ENCODE measurements around the gene CCDC138. TPM values are rescaled to one million over a fixed set of nuclear protein-coding genes. Genes with fewer than 3 reads are reported as not detected.

Gene CCDC138
- total RNA-seq, 4 donors from 2014 or later = 2.3 to 33.8 (median 4.6) TPM

DNA sequence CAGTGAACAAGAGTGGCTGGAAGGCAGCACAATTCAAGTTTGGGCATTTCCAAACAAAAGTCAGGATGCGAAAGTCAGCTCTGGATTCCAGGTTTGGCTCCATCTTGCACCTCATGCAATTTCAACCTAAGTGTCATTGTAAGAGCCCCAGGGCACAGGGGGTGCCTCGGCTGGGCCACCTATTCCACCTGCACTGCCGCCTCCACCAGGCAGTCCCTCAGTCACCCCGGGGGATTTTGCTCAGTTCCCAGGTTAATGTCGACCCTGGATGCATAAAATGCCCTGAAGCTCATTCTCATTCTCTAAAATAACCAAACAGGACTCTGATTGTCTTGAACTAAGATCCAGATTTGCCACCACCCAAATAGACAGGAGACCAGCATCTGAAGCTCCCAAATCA, 124.8 kb downstream of the CCDC138 start:
- TF ChIP-seq, protein P1, sequence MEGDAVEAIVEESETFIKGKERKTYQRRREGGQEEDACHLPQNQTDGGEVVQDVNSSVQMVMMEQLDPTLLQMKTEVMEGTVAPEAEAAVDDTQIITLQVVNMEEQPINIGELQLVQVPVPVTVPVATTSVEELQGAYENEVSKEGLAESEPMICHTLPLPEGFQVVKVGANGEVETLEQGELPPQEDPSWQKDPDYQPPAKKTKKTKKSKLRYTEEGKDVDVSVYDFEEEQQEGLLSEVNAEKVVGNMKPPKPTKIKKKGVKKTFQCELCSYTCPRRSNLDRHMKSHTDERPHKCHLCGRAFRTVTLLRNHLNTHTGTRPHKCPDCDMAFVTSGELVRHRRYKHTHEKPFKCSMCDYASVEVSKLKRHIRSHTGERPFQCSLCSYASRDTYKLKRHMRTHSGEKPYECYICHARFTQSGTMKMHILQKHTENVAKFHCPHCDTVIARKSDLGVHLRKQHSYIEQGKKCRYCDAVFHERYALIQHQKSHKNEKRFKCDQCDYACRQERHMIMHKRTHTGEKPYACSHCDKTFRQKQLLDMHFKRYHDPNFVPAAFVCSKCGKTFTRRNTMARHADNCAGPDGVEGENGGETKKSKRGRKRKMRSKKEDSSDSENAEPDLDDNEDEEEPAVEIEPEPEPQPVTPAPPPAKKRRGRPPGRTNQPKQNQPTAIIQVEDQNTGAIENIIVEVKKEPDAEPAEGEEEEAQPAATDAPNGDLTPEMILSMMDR (IDR thresholded peaks at IDR 0.05) = no peak
- TF ChIP-seq POLR2A (IDR thresholded peaks at IDR 0.05) = no peak
- H3K4me3 ChIP-seq = no peak overlapping the region
- H3K36me3 ChIP-seq = no peaks in the 10 kb centered on the region
- H3K27me3 ChIP-seq = no peaks in the 10 kb centered on the region
- no peaks in the 10 kb centered on the region for H3K9me3 ChIP-seq
- H3K4me1 ChIP-seq = no peaks in the 10 kb centered on the region
- peak in 1 of 3 donors; percentile 24 for DNase-seq
- no peak overlapping the region for H3K27ac ChIP-seq

DNA sequence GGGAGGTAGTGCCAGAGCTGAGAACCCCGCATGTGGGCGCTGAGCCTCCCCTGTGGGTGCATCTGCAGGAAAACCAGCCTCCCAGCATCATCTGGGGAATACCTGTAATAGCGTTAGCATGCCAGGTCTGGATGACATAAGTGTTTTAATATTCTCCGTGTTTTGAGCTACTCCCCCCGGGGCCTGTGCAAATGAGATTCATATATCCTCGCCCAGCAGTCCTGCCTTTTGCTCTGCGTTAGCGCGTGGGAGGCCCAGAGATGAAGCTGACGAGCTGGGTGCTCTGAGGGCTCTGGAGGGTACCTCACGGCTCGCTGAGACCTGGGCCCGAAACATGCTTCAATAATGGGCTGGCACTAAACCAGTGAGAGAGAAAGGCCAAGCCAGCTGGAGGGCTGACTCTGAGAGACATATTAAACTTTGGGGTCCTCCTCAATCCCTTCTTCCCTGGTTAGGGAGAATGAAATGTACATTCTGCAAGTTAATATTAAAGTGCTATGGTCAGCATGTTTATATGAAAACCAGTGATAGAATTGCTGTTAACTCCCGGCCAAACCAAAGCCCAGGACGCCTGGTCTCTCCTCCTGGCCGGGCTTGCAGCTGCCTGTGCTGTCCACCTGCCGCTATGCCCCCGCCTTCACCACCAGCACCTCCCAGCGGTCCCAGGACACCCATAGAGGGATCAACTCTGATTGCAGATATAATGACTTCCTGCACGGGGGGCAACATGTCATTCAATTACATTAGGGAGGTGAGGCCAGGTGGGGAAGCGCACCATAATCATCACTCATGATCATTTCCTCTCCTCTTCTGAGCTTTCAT, 125.4 kb downstream of the CCDC138 start:
- Histone ChIP-seq H3K27me3 (no peaks in the 10 kb centered on the region), H3K36me3 (no peaks in the 10 kb centered on the region), H3K27ac (no peak overlapping the region), H3K4me3 (no peak overlapping the region), H3K9me3 (no peaks in the 10 kb centered on the region), H3K4me1 (no peaks in the 10 kb centered on the region)
- no peak for TF ChIP-seq POLR2A (IDR thresholded peaks at IDR 0.05)
- TF ChIP-seq, protein P1 (IDR thresholded peaks at IDR 0.05) = no peak
- DNase-seq = peak in 1 of 3 donors; percentile 31

DNA sequence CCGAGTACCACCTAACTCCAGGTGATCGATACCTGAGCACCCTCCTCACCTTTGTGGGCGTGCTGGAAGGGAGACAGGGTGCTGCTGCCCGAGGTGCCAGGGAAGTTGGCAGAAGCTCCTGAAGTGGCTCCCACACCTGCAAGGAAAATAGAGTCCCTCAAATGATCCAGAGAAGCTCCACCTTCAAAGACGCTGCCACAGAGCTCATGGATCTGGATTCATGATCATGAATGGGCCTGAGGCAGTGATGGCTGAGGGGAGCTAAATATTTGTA, 126.0 kb downstream of the CCDC138 start:
- DNase-seq = no peak
- Histone ChIP-seq H3K4me1 (peaks cover 0 to 2% (median 0%) of the 10 kb centered on the region in 4 donors), H3K9me3 (no peaks in the 10 kb centered on the region), H3K27ac (no peak overlapping the region), H3K4me3 (no peak overlapping the region), H3K27me3 (no peaks in the 10 kb centered on the region), H3K36me3 (no peaks in the 10 kb centered on the region)
- TF ChIP-seq POLR2A (IDR thresholded peaks at IDR 0.05) = no peak
- TF ChIP-seq, protein P1 (IDR thresholded peaks at IDR 0.05) = no peak

DNA sequence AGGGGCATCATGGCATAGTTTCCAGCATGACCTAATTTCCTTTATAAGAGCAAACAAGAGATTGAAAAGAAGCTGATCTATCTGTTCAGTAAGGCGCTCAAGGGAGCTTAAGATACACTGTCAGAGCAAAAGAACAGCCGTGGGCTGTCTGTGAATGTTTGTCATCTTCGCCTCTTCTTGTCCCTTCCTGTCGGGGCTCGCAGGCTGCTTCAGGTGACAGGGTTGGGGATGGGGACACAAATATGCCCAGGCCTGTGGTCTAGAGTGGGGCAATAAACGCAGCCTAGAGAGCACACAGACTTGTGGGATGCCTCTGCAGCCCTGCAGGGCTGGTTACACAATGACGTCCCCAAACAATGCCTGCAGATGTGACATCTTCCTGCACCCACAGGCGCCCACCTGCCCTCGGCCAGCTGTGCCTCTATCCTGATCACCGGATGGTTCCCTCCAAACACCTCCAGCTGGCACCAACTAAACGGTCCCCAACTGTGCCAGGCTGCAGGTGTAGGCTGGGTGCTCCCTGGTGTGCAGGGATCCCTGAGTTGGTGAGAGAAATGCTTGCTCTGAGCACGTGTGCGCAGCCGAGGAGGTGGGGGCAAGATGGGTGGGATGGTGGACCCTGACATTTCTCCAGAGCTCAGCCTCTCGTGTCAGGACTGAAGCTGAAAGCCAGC, 129.7 kb downstream of the CCDC138 start:
- Histone ChIP-seq H3K4me1 (peaks cover 0 to 4% (median 0%) of the 10 kb centered on the region in 4 donors), H3K27ac (no peak overlapping the region), H3K4me3 (no peak overlapping the region), H3K27me3 (no peaks in the 10 kb centered on the region), H3K36me3 (no peaks in the 10 kb centered on the region), H3K9me3 (no peaks in the 10 kb centered on the region)
- DNase-seq = peak in 2 of 3 donors; percentile 24 to 33
- TF ChIP-seq POLR2A (IDR thresholded peaks at IDR 0.05) = no peak
- TF ChIP-seq, protein P1 (IDR thresholded peaks at IDR 0.05) = no peak

DNA sequence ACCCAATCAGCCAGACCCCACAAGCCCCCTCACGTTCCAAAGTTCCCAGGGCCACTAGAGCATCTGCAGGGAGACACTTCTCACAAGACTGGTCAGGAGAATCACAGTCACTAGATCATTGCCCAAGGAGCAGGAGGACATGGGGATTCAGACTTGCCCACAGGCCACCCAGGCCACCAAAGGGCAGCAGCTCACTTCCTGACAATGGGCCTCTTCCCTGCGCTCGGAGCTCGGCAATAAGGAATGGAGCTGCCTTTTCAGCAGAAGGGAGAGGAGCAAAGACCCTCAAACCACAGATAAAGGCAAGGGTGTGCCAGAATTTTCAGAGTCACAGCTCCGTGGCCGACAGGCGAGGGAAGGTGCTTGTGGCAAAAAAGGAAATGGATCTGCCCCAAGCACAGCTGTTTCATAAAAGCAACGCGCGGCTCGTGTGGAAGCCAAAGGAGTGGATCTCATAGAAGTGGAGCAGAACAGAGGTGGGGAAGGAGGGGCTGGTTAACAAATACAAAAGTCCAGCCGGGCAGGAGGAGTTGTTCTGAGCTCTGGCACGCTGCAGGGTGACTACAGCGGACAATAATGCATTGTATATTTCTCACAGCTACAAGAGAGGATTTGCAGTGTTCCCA, 130.3 kb downstream of the CCDC138 start:
- H3K9me3 ChIP-seq = no peaks in the 10 kb centered on the region

More for the DNA sequence above, 130.3 kb downstream of the CCDC138 start:
- DNase-seq = peak in 2 of 3 donors; percentile 38 to 44
- Histone ChIP-seq H3K4me1 (peaks cover 0 to 4% (median 0%) of the 10 kb centered on the region in 4 donors), H3K27ac (no peak overlapping the region), H3K36me3 (no peaks in the 10 kb centered on the region), H3K27me3 (no peaks in the 10 kb centered on the region), H3K4me3 (no peak overlapping the region)
- TF ChIP-seq, protein P1 (IDR thresholded peaks at IDR 0.05) = no peak
- TF ChIP-seq POLR2A (IDR thresholded peaks at IDR 0.05) = no peak

All from Peyer's patch (tissue), 4 donors.